GM23248 (cell line): Measurements from ENCODE around the gene PDLIM5.

Experiments
- EZH2 ChIP-seq: fragments of 200-600 bp; sonication (generic); IDR thresholded peaks from 2 replicates; pipeline ENCODE4 v1.6.1; 2018; ENCODE audit warnings: antibody characterized with exemption, mild to moderate bottlenecking; ENCODE audit not compliant: insufficient read depth, poor library complexity, severe bottlenecking
- EZH2phosphoT487 ChIP-seq: fragments of 200-600 bp; sonication (generic); IDR thresholded peaks from 2 replicates; pipeline ENCODE4 v1.6.1; 2018; ENCODE audit warnings: antibody characterized with exemption, moderate library complexity, mild to moderate bottlenecking, low read depth; ENCODE audit not compliant: insufficient read depth

DNA sequence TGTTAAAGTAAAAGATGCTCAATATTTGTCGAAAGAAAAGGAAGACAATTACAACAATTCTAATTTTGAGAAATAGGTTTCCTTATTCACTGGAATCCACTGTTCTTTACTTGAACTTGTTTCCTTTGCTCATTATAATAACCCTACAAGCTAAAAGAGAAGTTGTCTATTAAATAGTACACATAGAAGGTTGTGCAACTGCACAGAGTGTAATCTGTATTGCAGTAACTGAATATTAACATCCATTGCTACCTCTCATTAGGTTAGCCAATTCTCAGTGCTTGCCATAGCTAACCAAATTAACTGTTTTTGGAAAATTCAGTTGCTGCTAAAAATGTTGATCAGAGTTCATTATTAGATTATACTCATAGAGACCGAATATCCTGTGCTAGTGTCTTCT is 120.0 kb downstream of the PDLIM5 start:
- no peak for TF ChIP-seq EZH2
- no peak for TF ChIP-seq EZH2phosphoT487
